ENCODE data around the gene WDFY4.

WDFY4 gene

GRCh38 chr10:49008091-49008490 is 323.4 kb downstream of the WDFY4 start:
- DNase-seq: no peak
- H3K4me1 Mint-ChIP-seq: peaks cover 41% of the 10 kb centered on the region
- H3K4me3 Mint-ChIP-seq: no peak overlapping the region
- H3K27ac Mint-ChIP-seq: no peak overlapping the region
- H3K9me3 Mint-ChIP-seq: peaks cover 10% of the 10 kb centered on the region
- H3K36me3 Mint-ChIP-seq (ENCODE audit: low read depth): no peaks in the 10 kb centered on the region
- TF ChIP-seq, protein P1, sequence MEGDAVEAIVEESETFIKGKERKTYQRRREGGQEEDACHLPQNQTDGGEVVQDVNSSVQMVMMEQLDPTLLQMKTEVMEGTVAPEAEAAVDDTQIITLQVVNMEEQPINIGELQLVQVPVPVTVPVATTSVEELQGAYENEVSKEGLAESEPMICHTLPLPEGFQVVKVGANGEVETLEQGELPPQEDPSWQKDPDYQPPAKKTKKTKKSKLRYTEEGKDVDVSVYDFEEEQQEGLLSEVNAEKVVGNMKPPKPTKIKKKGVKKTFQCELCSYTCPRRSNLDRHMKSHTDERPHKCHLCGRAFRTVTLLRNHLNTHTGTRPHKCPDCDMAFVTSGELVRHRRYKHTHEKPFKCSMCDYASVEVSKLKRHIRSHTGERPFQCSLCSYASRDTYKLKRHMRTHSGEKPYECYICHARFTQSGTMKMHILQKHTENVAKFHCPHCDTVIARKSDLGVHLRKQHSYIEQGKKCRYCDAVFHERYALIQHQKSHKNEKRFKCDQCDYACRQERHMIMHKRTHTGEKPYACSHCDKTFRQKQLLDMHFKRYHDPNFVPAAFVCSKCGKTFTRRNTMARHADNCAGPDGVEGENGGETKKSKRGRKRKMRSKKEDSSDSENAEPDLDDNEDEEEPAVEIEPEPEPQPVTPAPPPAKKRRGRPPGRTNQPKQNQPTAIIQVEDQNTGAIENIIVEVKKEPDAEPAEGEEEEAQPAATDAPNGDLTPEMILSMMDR (IDR thresholded peaks at IDR 0.05): no peak
- peaks cover 17% of the 10 kb centered on the region for H3K27me3 Mint-ChIP-seq (ENCODE audit: low read depth, poor library complexity)

DNA sequence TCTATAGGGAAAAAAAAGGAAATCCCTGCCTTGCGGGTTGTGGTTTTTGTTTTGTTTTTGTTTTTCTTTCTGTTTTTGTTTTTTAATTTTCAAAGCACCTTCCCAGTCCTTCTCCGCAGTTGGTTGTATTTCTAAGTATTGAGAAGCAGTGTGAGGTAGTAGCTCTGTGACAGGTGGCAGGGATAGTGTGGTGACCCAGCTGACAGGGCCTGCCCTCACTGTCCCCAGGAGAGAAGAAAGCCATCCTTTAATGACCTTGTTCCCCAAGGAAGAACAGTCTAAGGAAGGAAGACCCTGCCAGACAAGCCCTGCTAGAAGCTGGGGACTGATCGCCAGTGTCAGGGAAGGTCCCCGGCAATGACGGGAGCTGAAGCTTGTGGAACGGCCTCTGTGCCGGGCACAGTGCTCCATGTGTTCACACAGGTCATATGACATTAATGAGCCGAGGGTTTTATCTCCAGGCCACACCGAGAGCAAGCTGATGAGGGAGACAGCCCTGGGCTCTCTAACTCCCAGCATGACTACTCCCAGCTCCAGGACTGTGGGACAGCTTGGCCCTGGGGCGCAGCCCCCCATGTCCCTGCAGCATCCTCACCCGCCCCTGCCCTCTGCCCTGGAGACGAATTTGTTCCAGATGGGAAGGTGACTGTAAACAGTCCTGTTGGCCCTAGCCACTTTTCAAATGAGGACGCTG is 324.0 kb downstream of the WDFY4 start:
- Mint-ChIP-seq H3K9me3 (peaks cover 10% of the 10 kb centered on the region), H3K36me3 (ENCODE audit: low read depth) (no peaks in the 10 kb centered on the region), H3K4me1 (peaks cover 45% of the 10 kb centered on the region), H3K4me3 (no peak overlapping the region), H3K27me3 (ENCODE audit: low read depth, poor library complexity) (peaks cover 23% of the 10 kb centered on the region), H3K27ac (peak overlapping the region; percentile 81)
- no peak for DNase-seq
- TF ChIP-seq, protein P1 (IDR thresholded peaks at IDR 0.05): no peak

GRCh38 chr10:49009199-49009979 is 324.7 kb downstream of the WDFY4 start:
- Mint-ChIP-seq H3K27me3 (ENCODE audit: low read depth, poor library complexity) (peaks cover 26% of the 10 kb centered on the region), H3K27ac (no peak overlapping the region), H3K36me3 (ENCODE audit: low read depth) (no peaks in the 10 kb centered on the region), H3K4me3 (no peak overlapping the region), H3K9me3 (peaks cover 10% of the 10 kb centered on the region), H3K4me1 (peaks cover 53% of the 10 kb centered on the region)
- TF ChIP-seq, protein P1 (IDR thresholded peaks at IDR 0.05): no peak
- no peak for DNase-seq

DNA sequence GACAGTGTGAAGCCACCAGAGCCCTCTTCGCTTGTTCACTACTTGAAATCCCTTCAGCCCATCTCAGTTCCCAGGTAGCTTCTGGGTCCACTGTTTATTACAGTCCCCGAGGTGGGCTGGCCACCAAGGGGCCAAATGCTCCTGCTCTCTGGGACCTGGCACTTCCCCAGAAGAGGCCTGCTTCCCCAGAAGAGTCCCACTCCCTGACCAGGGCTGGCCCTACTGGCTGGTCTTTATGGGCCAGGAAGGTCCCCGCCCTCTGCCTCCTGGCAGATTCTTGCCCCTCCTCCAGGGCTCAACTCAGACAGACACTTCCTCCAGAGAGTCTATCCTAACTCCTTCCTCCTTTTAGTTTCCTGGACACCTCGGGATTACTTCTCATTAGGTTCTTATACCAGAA is 325.6 kb downstream of the WDFY4 start:
- Mint-ChIP-seq H3K4me1 (peaks cover 58% of the 10 kb centered on the region), H3K4me3 (no peak overlapping the region), H3K27ac (no peak overlapping the region), H3K9me3 (peaks cover 3% of the 10 kb centered on the region), H3K36me3 (ENCODE audit: low read depth) (no peaks in the 10 kb centered on the region), H3K27me3 (ENCODE audit: low read depth, poor library complexity) (peaks cover 30% of the 10 kb centered on the region)
- TF ChIP-seq, protein P1 (IDR thresholded peaks at IDR 0.05): no peak
- no peak for DNase-seq

- H3K36me3 Mint-ChIP-seq (ENCODE audit: low read depth): no peaks in the 10 kb centered on the region
- H3K4me1 Mint-ChIP-seq: peaks cover 58% of the 10 kb centered on the region
- TF ChIP-seq, protein P1 (IDR thresholded peaks at IDR 0.05): no peak
- peaks cover 34% of the 10 kb centered on the region for H3K27me3 Mint-ChIP-seq (ENCODE audit: low read depth, poor library complexity)
- DNase-seq: no peak
- no peak overlapping the region for H3K27ac Mint-ChIP-seq
- H3K4me3 Mint-ChIP-seq: no peak overlapping the region
- H3K9me3 Mint-ChIP-seq: no peaks in the 10 kb centered on the region
Observed at GRCh38 chr10:49010865-49011264, 326.2 kb downstream of the WDFY4 start.
